ENCODE results near the gene IKZF1. TPM values are rescaled to one million over a fixed set of nuclear protein-coding genes. Genes with fewer than 3 reads are reported as not detected.

IKZF1 gene
- total and polyA plus RNA-seq, 8 donors, result 0.70 to 8.1 (median 1.4) TPM

GRCh38 chr7:50394315-50394714 lies 89.8 kb downstream of the IKZF1 start:
- H3K36me3 ChIP-seq, result no peaks in the 10 kb centered on the region
- ATAC-seq (no peak), DNase-seq (no peak), FAIRE-seq (no peak)
- no peaks in the 10 kb centered on the region for H3K4me1 ChIP-seq
- H3K27me3 ChIP-seq, result no peaks in the 10 kb centered on the region
- 84 to 89% methylated on average over 1 of the region's 1 CpG for WGBS, 2 donors
- intact Hi-C loops (cut with DNase I), result no loop called here
- no peak overlapping the region for H3K4me3 ChIP-seq
- TF ChIP-seq, protein P1, sequence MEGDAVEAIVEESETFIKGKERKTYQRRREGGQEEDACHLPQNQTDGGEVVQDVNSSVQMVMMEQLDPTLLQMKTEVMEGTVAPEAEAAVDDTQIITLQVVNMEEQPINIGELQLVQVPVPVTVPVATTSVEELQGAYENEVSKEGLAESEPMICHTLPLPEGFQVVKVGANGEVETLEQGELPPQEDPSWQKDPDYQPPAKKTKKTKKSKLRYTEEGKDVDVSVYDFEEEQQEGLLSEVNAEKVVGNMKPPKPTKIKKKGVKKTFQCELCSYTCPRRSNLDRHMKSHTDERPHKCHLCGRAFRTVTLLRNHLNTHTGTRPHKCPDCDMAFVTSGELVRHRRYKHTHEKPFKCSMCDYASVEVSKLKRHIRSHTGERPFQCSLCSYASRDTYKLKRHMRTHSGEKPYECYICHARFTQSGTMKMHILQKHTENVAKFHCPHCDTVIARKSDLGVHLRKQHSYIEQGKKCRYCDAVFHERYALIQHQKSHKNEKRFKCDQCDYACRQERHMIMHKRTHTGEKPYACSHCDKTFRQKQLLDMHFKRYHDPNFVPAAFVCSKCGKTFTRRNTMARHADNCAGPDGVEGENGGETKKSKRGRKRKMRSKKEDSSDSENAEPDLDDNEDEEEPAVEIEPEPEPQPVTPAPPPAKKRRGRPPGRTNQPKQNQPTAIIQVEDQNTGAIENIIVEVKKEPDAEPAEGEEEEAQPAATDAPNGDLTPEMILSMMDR (IDR thresholded peaks at IDR 0.05), result no peak
- H3K9me3 ChIP-seq, result no peaks in the 10 kb centered on the region
- H3K27ac ChIP-seq, result no peak overlapping the region

GRCh38 chr7:50396856-50397255 lies 92.3 kb downstream of the IKZF1 start:
- TF ChIP-seq, protein P1 (IDR thresholded peaks at IDR 0.05), result no peak
- Histone ChIP-seq H3K27ac (no peak overlapping the region), H3K4me1 (no peaks in the 10 kb centered on the region), H3K9me3 (no peaks in the 10 kb centered on the region), H3K4me3 (no peak overlapping the region), H3K36me3 (no peaks in the 10 kb centered on the region), H3K27me3 (peaks cover 0 to 6% (median 0%) of the 10 kb centered on the region in 4 donors)
- WGBS, 2 donors, result 56 to 78% methylated on average over 2 of the region's 2 CpGs
- no peak for FAIRE-seq
- intact Hi-C loops (cut with DNase I), result no loop called here
- DNase-seq, result no peak
- ATAC-seq, result no peak

DNA sequence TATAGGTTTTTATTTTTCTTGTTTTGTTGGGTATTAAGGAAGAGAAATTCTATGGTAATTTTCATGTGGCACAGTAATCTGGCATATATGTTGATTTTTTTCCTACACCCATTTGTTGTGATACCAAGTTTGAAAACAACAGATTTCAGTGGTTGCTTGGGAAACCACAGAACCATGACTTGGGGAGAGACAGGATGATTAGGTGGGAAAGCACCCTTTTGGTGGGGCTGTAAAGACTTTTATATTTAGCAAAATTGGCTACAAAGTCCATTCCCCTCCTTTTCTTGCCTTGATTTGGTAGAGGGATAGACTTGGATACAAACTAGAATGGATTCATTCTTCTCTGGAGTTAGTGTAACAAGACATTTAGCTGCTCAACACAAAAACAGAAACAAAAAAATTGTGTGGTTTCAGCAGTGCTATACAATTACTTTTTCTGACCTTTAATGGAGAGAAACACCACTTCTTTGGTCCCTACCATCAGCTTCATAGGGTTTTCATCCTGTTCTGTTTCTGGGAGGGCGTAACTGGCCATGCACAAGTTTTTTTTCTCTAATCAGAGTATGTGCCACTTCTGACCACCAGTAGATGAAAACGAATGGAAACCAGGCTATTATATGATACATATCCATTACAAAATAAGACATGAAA lies 92.9 kb downstream of the IKZF1 start:
- DNase-seq (no peak), ATAC-seq (no peak), FAIRE-seq (no peak)
- Histone ChIP-seq H3K27ac (no peak overlapping the region), H3K9me3 (no peaks in the 10 kb centered on the region), H3K27me3 (peaks cover 0 to 6% (median 0%) of the 10 kb centered on the region in 4 donors), H3K4me1 (no peaks in the 10 kb centered on the region), H3K36me3 (no peaks in the 10 kb centered on the region), H3K4me3 (no peak overlapping the region)
- 57 to 64% methylated on average over 2 of the region's 2 CpGs for WGBS, 2 donors
- TF ChIP-seq, protein P1 (IDR thresholded peaks at IDR 0.05), result no peak
- intact Hi-C loops (cut with DNase I), result no loop called here

GRCh38 chr7:50397971-50398324 lies 93.4 kb downstream of the IKZF1 start:
- TF ChIP-seq, protein P1 (IDR thresholded peaks at IDR 0.05), result no peak
- H3K4me3 ChIP-seq, result no peak overlapping the region
- peaks cover 0 to 6% (median 0%) of the 10 kb centered on the region in 4 donors for H3K27me3 ChIP-seq
- ATAC-seq (no peak), FAIRE-seq (no peak), DNase-seq (no peak)
- H3K27ac ChIP-seq, result no peak overlapping the region
- no peaks in the 10 kb centered on the region for H3K4me1 ChIP-seq
- intact Hi-C loops (cut with DNase I), result no loop called here
- H3K36me3 ChIP-seq, result no peaks in the 10 kb centered on the region
- H3K9me3 ChIP-seq, result no peaks in the 10 kb centered on the region
- WGBS, 2 donors, result 60 to 66% methylated on average over 1 of the region's 1 CpG

GRCh38 chr7:50399206-50399605 lies 94.7 kb downstream of the IKZF1 start:
- ATAC-seq, result no peak
- Histone ChIP-seq H3K27me3 (peaks cover 0 to 6% (median 0%) of the 10 kb centered on the region in 4 donors), H3K4me1 (no peaks in the 10 kb centered on the region), H3K9me3 (no peaks in the 10 kb centered on the region), H3K27ac (no peak overlapping the region), H3K36me3 (no peaks in the 10 kb centered on the region), H3K4me3 (no peak overlapping the region)
- DNase-seq, result no peak
- intact Hi-C loops (cut with DNase I), result no loop called here
- TF ChIP-seq, protein P1 (IDR thresholded peaks at IDR 0.05), result no peak
- WGBS, 2 donors, result 77 to 84% methylated on average over 1 of the region's 1 CpG
- peak; percentile 70 for FAIRE-seq
